ENCODE measurements around the gene TNFSF4.

The TNFSF4 gene

DNA sequence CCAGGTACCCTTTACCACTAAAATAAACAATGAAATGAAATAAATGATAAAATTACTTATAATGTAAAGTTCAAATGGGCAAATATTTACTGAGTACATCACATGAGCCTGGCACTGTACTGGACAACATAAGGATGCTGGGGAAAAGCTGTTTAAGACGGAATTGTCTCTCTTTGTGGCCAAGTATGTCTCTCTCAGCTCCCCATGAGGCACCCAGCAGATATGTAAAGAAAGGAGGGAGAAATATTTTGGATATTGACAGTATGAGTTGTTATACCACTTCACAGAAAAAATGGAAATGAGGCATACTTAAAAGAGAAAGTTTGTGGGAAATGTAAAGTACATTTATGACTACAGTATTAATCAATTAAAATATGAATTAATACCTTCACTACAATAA is 1.0 kb upstream of the TNFSF4 start:
- Histone ChIP-seq H3K9me3 (ENCODE audit: control insufficient read depth, low read length) (no peaks in the 10 kb centered on the region), H3K27me3 (ENCODE audit: control insufficient read depth, insufficient read depth, low read length) (no peaks in the 10 kb centered on the region), H3K36me3 (ENCODE audit: control insufficient read depth, insufficient read depth, low read length) (no peaks in the 10 kb centered on the region), H3K9ac (ENCODE audit: low read length) (no peak overlapping the region), H3K4me3 (ENCODE audit: low read length) (no peak overlapping the region), H3K4me1 (ENCODE audit: control insufficient read depth, insufficient read depth, low read length) (peaks cover 57% of the 10 kb centered on the region)

- Histone ChIP-seq H3K36me3 (ENCODE audit: control insufficient read depth, insufficient read depth, low read length) (no peaks in the 10 kb centered on the region), H3K4me3 (ENCODE audit: low read length) (no peak overlapping the region), H3K4me1 (ENCODE audit: control insufficient read depth, insufficient read depth, low read length) (peaks cover 39% of the 10 kb centered on the region), H3K27me3 (ENCODE audit: control insufficient read depth, insufficient read depth, low read length) (no peaks in the 10 kb centered on the region), H3K9ac (ENCODE audit: low read length) (no peak overlapping the region), H3K9me3 (ENCODE audit: control insufficient read depth, low read length) (no peaks in the 10 kb centered on the region)
These were observed 1.7 kb downstream of the TNFSF4 start for GRCh38 chr1:173205146-173206051.

DNA sequence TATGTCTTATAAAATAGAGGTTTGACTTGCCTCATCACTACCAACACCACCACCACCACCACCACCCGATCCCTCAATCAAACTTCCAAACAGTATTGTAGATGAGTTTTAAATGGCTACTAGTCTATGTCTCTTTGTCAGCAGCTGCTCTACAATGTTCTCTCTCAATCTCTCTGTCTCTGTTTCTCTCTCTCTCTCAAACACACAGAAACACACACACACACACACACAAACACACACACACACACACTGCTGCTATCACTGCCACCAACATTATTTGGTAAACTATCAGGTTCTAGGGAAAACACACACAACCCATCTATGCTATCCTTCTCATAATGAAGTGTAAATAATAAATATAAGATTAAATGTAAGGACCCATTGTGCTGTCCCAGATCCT is 2.4 kb downstream of the TNFSF4 start:
- Histone ChIP-seq H3K4me1 (ENCODE audit: control insufficient read depth, insufficient read depth, low read length) (peaks cover 33% of the 10 kb centered on the region), H3K4me3 (ENCODE audit: low read length) (no peak overlapping the region), H3K27me3 (ENCODE audit: control insufficient read depth, insufficient read depth, low read length) (no peaks in the 10 kb centered on the region), H3K9ac (ENCODE audit: low read length) (no peak overlapping the region), H3K9me3 (ENCODE audit: control insufficient read depth, low read length) (no peaks in the 10 kb centered on the region), H3K36me3 (ENCODE audit: control insufficient read depth, insufficient read depth, low read length) (no peaks in the 10 kb centered on the region)

DNA sequence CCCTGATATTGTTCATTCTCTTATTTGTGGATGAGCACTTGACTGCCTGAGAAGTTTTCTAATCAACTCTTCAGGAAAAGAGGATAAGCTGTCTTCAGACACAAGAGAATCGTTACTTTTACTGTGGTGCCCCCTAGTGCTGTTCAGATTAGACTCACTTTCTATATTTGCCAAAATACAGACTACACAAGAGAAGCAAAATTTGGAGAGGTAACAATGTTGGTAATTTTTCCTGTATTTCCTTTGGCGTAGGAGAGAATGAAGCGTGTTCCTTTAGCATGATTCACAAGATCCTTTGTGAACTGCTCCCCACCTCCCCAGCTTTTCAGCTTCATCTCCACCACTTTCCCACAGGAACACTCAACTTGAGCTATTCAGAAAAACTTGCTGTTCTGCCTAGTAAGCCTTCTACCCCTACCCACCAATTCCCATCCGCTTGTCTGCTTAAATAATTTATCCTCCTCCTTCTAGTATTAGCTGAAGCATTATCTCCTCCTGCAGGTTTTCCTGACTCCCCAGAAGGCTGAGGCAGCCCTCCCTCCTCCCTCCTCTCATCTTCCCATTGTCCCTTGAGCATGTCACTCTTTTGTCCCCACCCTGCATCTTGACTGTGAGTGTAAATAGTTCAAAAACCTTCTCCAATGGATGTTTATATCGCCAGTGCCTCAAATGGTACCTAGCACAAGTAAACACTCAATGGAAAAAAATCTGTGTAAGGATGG is 4.5 kb downstream of the TNFSF4 start:
- Histone ChIP-seq H3K36me3 (ENCODE audit: control insufficient read depth, insufficient read depth, low read length) (no peaks in the 10 kb centered on the region), H3K4me3 (ENCODE audit: low read length) (no peak overlapping the region), H3K4me1 (ENCODE audit: control insufficient read depth, insufficient read depth, low read length) (peaks cover 20% of the 10 kb centered on the region), H3K27me3 (ENCODE audit: control insufficient read depth, insufficient read depth, low read length) (no peaks in the 10 kb centered on the region), H3K9me3 (ENCODE audit: control insufficient read depth, low read length) (no peaks in the 10 kb centered on the region), H3K9ac (ENCODE audit: low read length) (no peak overlapping the region)

DNA sequence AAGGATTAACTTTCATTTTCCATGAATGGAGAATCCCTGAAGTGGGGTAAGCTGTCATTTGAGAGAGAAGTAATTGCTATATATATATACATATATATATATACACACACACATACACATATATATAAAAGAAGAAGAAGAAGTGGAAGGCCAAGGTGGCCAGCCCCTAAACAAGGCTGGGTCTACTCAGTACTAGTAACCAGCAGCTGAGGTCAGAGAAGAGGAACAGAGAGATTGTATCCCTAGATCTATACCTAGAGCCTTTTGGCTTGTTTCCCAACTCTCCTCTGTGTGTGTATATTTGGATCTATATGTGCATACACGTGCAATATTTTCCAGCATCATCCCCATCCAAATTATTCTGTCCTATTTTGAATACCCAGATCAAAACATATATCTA is 5.2 kb downstream of the TNFSF4 start:
- Histone ChIP-seq H3K36me3 (ENCODE audit: control insufficient read depth, insufficient read depth, low read length) (no peaks in the 10 kb centered on the region), H3K4me1 (ENCODE audit: control insufficient read depth, insufficient read depth, low read length) (peaks cover 14% of the 10 kb centered on the region), H3K27me3 (ENCODE audit: control insufficient read depth, insufficient read depth, low read length) (no peaks in the 10 kb centered on the region), H3K4me3 (ENCODE audit: low read length) (no peak overlapping the region), H3K9me3 (ENCODE audit: control insufficient read depth, low read length) (no peaks in the 10 kb centered on the region), H3K9ac (ENCODE audit: low read length) (no peak overlapping the region)

DNA sequence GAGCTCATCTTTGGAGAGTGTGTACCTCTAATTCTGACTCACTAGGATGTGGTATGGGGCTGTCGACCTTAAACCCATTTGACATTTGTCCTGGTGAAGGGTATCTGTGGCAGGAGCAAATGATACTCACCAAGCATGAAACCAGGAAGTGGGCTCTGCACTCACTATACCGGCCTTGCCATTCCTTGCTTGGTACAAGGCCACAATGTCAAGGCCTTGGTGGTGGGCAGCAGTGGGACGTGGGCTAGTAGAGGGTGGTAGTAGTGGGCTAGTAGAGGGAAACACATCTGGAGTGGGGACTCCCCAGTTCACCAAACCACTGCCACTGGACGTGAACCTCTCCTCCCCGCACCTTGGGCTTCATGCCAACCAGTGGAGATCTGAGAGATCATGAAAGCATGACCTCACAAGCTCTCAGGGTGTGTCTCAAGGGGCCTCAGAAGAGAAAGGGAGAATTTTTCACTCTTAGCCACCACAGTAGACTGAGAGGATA is 11.5 kb downstream of the TNFSF4 start:
- Histone ChIP-seq H3K36me3 (ENCODE audit: control insufficient read depth, insufficient read depth, low read length) (no peaks in the 10 kb centered on the region), H3K4me3 (ENCODE audit: low read length) (no peak overlapping the region), H3K27me3 (ENCODE audit: control insufficient read depth, insufficient read depth, low read length) (no peaks in the 10 kb centered on the region), H3K9ac (ENCODE audit: low read length) (no peak overlapping the region), H3K9me3 (ENCODE audit: control insufficient read depth, low read length) (no peaks in the 10 kb centered on the region), H3K4me1 (ENCODE audit: control insufficient read depth, insufficient read depth, low read length) (peaks cover 1% of the 10 kb centered on the region)

- peaks cover 10% of the 10 kb centered on the region for H3K4me1 ChIP-seq (ENCODE audit: control insufficient read depth, insufficient read depth, low read length)
- H3K36me3 ChIP-seq (ENCODE audit: control insufficient read depth, insufficient read depth, low read length) = no peaks in the 10 kb centered on the region
- H3K9me3 ChIP-seq (ENCODE audit: control insufficient read depth, low read length) = no peaks in the 10 kb centered on the region
- H3K9ac ChIP-seq (ENCODE audit: low read length) = no peak overlapping the region
- no peaks in the 10 kb centered on the region for H3K27me3 ChIP-seq (ENCODE audit: control insufficient read depth, insufficient read depth, low read length)
- H3K4me3 ChIP-seq (ENCODE audit: low read length) = no peak overlapping the region
These were observed 13.5 kb downstream of the TNFSF4 start for GRCh38 chr1:173193639-173194038.

- Histone ChIP-seq H3K9ac (ENCODE audit: low read length) (no peak overlapping the region), H3K9me3 (ENCODE audit: control insufficient read depth, low read length) (no peaks in the 10 kb centered on the region), H3K4me3 (ENCODE audit: low read length) (no peak overlapping the region), H3K4me1 (ENCODE audit: control insufficient read depth, insufficient read depth, low read length) (peaks cover 10% of the 10 kb centered on the region), H3K36me3 (ENCODE audit: control insufficient read depth, insufficient read depth, low read length) (no peaks in the 10 kb centered on the region), H3K27me3 (ENCODE audit: control insufficient read depth, insufficient read depth, low read length) (no peaks in the 10 kb centered on the region)
These were observed 16.0 kb downstream of the TNFSF4 start for GRCh38 chr1:173191011-173191705.

DNA sequence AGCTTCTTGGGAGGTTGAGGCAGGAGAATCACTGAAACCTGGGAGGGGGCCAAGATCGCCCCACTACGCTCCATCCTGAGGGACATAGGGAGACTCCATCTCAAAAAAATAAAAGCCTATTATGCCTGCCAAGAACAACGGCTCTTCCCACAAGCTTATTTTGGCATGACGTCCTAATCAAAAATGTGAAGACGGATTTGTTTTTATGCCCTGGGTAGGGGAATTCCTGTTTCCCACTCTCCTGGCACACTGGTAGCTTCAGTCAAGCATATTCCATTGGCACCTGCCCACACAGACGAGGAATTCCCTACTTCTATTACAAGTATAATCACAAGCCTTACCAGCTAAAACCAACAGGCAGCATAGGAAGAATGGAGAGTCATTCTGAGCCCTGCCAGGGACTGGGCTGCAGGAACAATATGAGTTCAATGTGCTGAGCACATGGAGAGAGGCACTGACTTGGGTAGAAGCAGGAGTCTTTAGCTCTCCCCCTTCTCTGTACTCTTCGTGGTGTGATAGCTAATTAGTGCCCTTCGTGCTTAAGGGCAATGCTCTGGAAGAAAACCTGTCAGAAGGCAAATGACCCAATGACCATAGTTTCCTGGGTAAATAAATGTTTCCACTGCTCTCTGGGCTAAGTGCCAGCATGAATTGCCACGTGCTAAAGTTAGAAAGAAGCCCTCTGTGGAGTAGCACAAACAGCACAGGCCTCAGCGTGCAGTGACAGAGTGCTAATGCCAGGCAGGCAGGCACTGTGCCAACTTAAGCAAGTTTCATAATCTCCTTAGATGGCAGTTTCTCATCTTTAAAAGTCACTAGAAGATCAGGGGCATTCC is 16.8 kb downstream of the TNFSF4 start:
- Histone ChIP-seq H3K9ac (ENCODE audit: low read length) (no peak overlapping the region), H3K27me3 (ENCODE audit: control insufficient read depth, insufficient read depth, low read length) (no peaks in the 10 kb centered on the region), H3K4me1 (ENCODE audit: control insufficient read depth, insufficient read depth, low read length) (peaks cover 10% of the 10 kb centered on the region), H3K9me3 (ENCODE audit: control insufficient read depth, low read length) (no peaks in the 10 kb centered on the region), H3K4me3 (ENCODE audit: low read length) (peak overlapping the region; percentile 5), H3K36me3 (ENCODE audit: control insufficient read depth, insufficient read depth, low read length) (no peaks in the 10 kb centered on the region)

DNA sequence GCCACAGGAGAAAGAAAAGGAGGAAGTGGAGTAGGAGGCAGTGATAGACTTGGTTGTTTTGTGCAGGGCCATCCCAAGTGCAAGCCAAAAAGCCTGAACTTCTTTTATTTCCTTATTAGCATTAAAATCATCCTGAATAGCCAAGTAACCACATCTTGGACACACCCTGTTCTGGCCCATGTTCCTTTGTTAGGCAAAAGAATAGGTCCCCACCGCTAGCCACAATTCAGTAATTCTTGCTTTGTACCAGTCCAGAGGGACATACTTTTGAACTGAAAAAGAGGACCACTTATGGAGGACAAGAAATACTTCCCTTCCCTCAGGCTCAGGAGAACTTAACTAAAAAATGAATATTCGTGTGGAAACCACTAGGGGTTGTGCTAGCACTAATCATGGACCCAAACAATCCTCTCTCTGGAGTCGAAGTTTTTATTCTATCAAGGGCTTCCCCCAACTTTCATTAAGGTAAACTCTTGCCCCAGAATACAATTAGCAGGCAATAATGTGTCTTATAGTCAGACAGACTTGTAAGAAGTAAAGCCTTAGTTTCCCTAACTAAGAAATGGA is 19.4 kb downstream of the TNFSF4 start:
- Histone ChIP-seq H3K9ac (ENCODE audit: low read length) (no peak overlapping the region), H3K4me1 (ENCODE audit: control insufficient read depth, insufficient read depth, low read length) (peaks cover 10% of the 10 kb centered on the region), H3K27me3 (ENCODE audit: control insufficient read depth, insufficient read depth, low read length) (no peaks in the 10 kb centered on the region), H3K9me3 (ENCODE audit: control insufficient read depth, low read length) (no peaks in the 10 kb centered on the region), H3K36me3 (ENCODE audit: control insufficient read depth, insufficient read depth, low read length) (no peaks in the 10 kb centered on the region), H3K4me3 (ENCODE audit: low read length) (no peak overlapping the region)

- Histone ChIP-seq H3K4me1 (ENCODE audit: control insufficient read depth, insufficient read depth, low read length) (no peaks in the 10 kb centered on the region), H3K4me3 (ENCODE audit: low read length) (no peak overlapping the region), H3K9ac (ENCODE audit: low read length) (no peak overlapping the region), H3K9me3 (ENCODE audit: control insufficient read depth, low read length) (no peaks in the 10 kb centered on the region), H3K36me3 (ENCODE audit: control insufficient read depth, insufficient read depth, low read length) (no peaks in the 10 kb centered on the region), H3K27me3 (ENCODE audit: control insufficient read depth, insufficient read depth, low read length) (no peaks in the 10 kb centered on the region)
These were observed 25.3 kb downstream of the TNFSF4 start for GRCh38 chr1:173181791-173182190.
